B cell (primary cell): ENCODE measurements around the gene LRRC57. TPM values are rescaled to one million over a fixed set of nuclear protein-coding genes. Genes with fewer than 3 reads are reported as not detected.
"Not testable (repeated sequence)": the region's sequence is repeated elsewhere in the genome, so short reads cannot be mapped to it uniquely, and the experiment has no call there.

Experiments
- ATAC-seq: fragments of 200-7000 bp; cut with Tn5 transposase; one replicate; pipeline ENCODE4 v1.10.0; 2021; ENCODE audit warnings: low read depth, mild to moderate bottlenecking, moderate number of reproducible peaks, moderate library complexity
- CTCF ChIA-PET: fragments of 350-600 bp; sonication (Branson Sonifier 250); formaldehyde crosslinking; loops from one replicate; lab custom pipeline; 2021; ENCODE audit warnings: antibody characterized with exemption, inconsistent platforms; lab: Charles Lee
- POLR2A ChIA-PET: fragments of 350-600 bp; sonication (Branson Sonifier 250); formaldehyde crosslinking; loops from one replicate; lab custom pipeline; 2021; ENCODE audit warnings: antibody characterized with exemption; lab: Charles Lee
- DNase-seq: peaks from one replicate; pipeline ENCODE4 v3.0.0; 2013
- H2AFZ ChIP-seq: 2 replicates; pipeline ENCODE4 v1.6.1; 2012; ENCODE audit warnings: mild to moderate bottlenecking, low read depth, low read length; ENCODE audit not compliant: insufficient read depth, poor library complexity, severe bottlenecking
- H3K27ac ChIP-seq, 2 donors: 1 replicate in 1 of 2; 2 replicates in 1 of 2; pipeline ENCODE4 v1.5.1; 2012 to 2013; ENCODE audit warnings: low read length in 2 of 2, mild to moderate bottlenecking in 2 of 2, moderate library complexity in 1 of 2
- H3K27me3 ChIP-seq, 4 experiments: fragments of 200-600 bp in 1 of 4; sonication (generic) in 1 of 4; replicated peaks in 1 of 4; 1 replicate in 2 of 4; 2 replicates in 2 of 4; pipeline versions ENCODE4 v1.6.1 to v1.7.0; 2013 to 2016; ENCODE audit warnings: low read length in 3 of 4, mild to moderate bottlenecking in 2 of 4, mixed read lengths in 1 of 4, moderate library complexity in 1 of 4; ENCODE audit not compliant: insufficient read depth in 4 of 4, control insufficient read depth in 3 of 4; ENCODE audit errors: control extremely low read depth in 1 of 4
- H3K36me3 ChIP-seq, 2 experiments: replicated peaks in 1 of 2; 1 replicate in 1 of 2; 2 replicates in 1 of 2; pipeline versions ENCODE4 v1.6.1 to v1.7.1; 2013; ENCODE audit warnings: low read length in 1 of 2; ENCODE audit not compliant: insufficient read depth in 2 of 2, control insufficient read depth in 1 of 2; ENCODE audit errors: control extremely low read depth in 1 of 2, extremely low read depth in 1 of 2
- H3K4me1 ChIP-seq, 2 donors: fragments of 200-600 bp in 1 of 2; sonication (generic) in 1 of 2; 1 replicate in 1 of 2; 2 replicates in 1 of 2; pipeline versions ENCODE4 v1.5.1 to v1.6.1; 2013 to 2017; ENCODE audit warnings: low read length in 2 of 2; ENCODE audit not compliant: control insufficient read depth in 2 of 2, insufficient read depth in 2 of 2
- H3K4me2 ChIP-seq: replicated peaks from 2 replicates; pipeline ENCODE3; 2012; ENCODE audit warnings: mild to moderate bottlenecking, low read depth, low read length; ENCODE audit not compliant: poor library complexity, severe bottlenecking
- H3K4me3 ChIP-seq, 5 experiments: fragments of 200-600 bp in 1 of 5; sonication (generic) in 1 of 5; 1 replicate in 3 of 5; 2 replicates in 2 of 5; pipeline versions ENCODE4 v1.5.1 to v1.7.0; 2011 to 2016; ENCODE audit warnings: low read length in 4 of 5, mild to moderate bottlenecking in 4 of 5, low read depth in 2 of 5, control low read depth in 1 of 5, moderate library complexity in 1 of 5; ENCODE audit not compliant: insufficient read depth in 1 of 5; ENCODE audit errors: control extremely low read depth in 1 of 5, extremely low read depth in 1 of 5
- H3K79me2 ChIP-seq: fragments of 200-600 bp; sonication (generic); one replicate; pipeline ENCODE4 v1.6.0; 2016; ENCODE audit warnings: low read length; ENCODE audit not compliant: control insufficient read depth, insufficient read depth
- H3K9ac ChIP-seq: fragments of 200-600 bp; sonication (generic); 2 replicates; pipeline ENCODE4 v1.6.1; 2017; ENCODE audit warnings: mild to moderate bottlenecking, low read length, moderate library complexity
- H3K9me3 ChIP-seq, 3 donors: one replicate each; pipeline versions ENCODE4 v1.6.1 to v1.7.1; 2013; ENCODE audit warnings: low read length in 2 of 3; ENCODE audit not compliant: control insufficient read depth in 2 of 3, insufficient read depth in 1 of 3; ENCODE audit errors: control extremely low read depth in 1 of 3
- H4K20me1 ChIP-seq: 2 replicates; pipeline ENCODE4 v1.6.0; 2012; ENCODE audit warnings: mild to moderate bottlenecking, low read length; ENCODE audit not compliant: insufficient read depth, control insufficient read depth, poor library complexity, severe bottlenecking
- H3K27ac Mint-ChIP-seq: one replicate; pipeline ENCODE4 v1.8.0; 2021; ENCODE audit warnings: mixed read lengths
- H3K27me3 Mint-ChIP-seq: one replicate; pipeline ENCODE4 v1.8.0; 2021; ENCODE audit warnings: mixed read lengths
- H3K4me1 Mint-ChIP-seq: one replicate; pipeline ENCODE4 v1.8.0; 2021; ENCODE audit warnings: mixed read lengths
- H3K4me3 Mint-ChIP-seq: one replicate; pipeline ENCODE4 v1.8.0; 2021; ENCODE audit warnings: mixed read lengths
- H3K9me3 Mint-ChIP-seq: one replicate; pipeline ENCODE4 v1.8.0; 2022; ENCODE audit warnings: mixed read lengths; ENCODE audit not compliant: insufficient read depth
- EZH2 ChIP-seq: IDR thresholded peaks from 2 replicates; pipeline ENCODE4 v1.6.1; 2012; ENCODE audit warnings: borderline replicate concordance, low read depth, mild to moderate bottlenecking, moderate library complexity, low read length; ENCODE audit not compliant: insufficient read depth, poor library complexity, severe bottlenecking
- WGBS: methylation state at CpG from one replicate; pipeline ENCODE4 v1.1.5; 2013; ENCODE audit warnings: missing lambda C conversion rate; ENCODE audit not compliant: insufficient coverage; 5-methylcytosine and 5-hydroxymethylcytosine counted together
- intact Hi-C: fragments of 100-400 bp; cut with micrococcal nuclease; formaldehyde crosslinking; loops from one replicate; pipeline ENCODE4 v1.10.0; 2022
- polyA plus RNA-seq: library from polyadenylated mRNA; depleted of rRNA; stranded (reverse); fragments of >200 nt; gene quantifications from 2 replicates; pipeline ENCODE4 v1.2.3, GENCODE V29; 2012
- total RNA-seq, 2 donors: library from RNA; stranded (reverse); fragments of 120-200 nt in 1 of 2; gene quantifications; 1 replicate in 1 of 2; 2 replicates in 1 of 2; pipeline versions ENCODE4 v1.2.3 to v1.2.4, GENCODE V29; 2013 to 2022
- TF ChIP-seq, protein P1 (sequence below): fragments of 200-600 bp; IDR thresholded peaks from one replicate; pipeline ENCODE4 v1.8.0; 2022; ENCODE audit warnings: antibody characterized with exemption, mild to moderate bottlenecking

Gene LRRC57
- total and polyA plus RNA-seq, 2 donors (not counting 1 experiment from before 2014, with no cell fraction given): 13.9 to 25.4 TPM

GRCh38 chr15:42556550-42557207 is 8.1 kb upstream of the LRRC57 start:
- POLR2A ChIA-PET: interaction anchor here (0.7 kb wide), 1 partner anchor 9 kb away, joined by 11 read pairs; no protein-coding TSS in a partner anchor
- H3K27me3 ChIP-seq, H3K9ac ChIP-seq, H3K27ac ChIP-seq, H3K4me3 ChIP-seq, H3K4me2 ChIP-seq, H2AFZ ChIP-seq, H3K9me3 ChIP-seq, H3K4me1 Mint-ChIP-seq, H3K27ac Mint-ChIP-seq, H3K4me1 ChIP-seq, DNase-seq, H3K4me3 Mint-ChIP-seq, ATAC-seq, intact Hi-C loops, H3K9me3 Mint-ChIP-seq, H3K27me3 Mint-ChIP-seq, H4K20me1 ChIP-seq: not testable (repeated sequence)
- WGBS: 100% methylated on average over 4 of the region's 12 CpGs
- CTCF ChIA-PET: interaction anchor here (0.6 to 0.7 kb wide), 2 partner anchors 31 to 67 kb away, joined by 4 to 5 read pairs; no protein-coding TSS in a partner anchor
- Histone ChIP-seq H3K36me3 (peaks cover 5 to 19% of the 10 kb centered on the region in 2 experiments), H3K79me2 (peaks cover 37% of the 10 kb centered on the region)

- intact Hi-C loops: no loop called here
- no peak overlapping the region for H3K27ac Mint-ChIP-seq
- DNase-seq (no peak), ATAC-seq (no peak)
- no peaks in the 10 kb centered on the region for H3K27me3 ChIP-seq
- H3K4me1 Mint-ChIP-seq: peaks cover 19% of the 10 kb centered on the region
- H3K4me3 ChIP-seq: no peak overlapping the region
- no peak overlapping the region for H3K4me2 ChIP-seq
- H3K36me3 ChIP-seq: peaks cover 0 to 2% of the 10 kb centered on the region in 2 experiments
- no peaks in the 10 kb centered on the region for H3K9me3 Mint-ChIP-seq
- peaks cover 10 to 13% of the 10 kb centered on the region in 2 donors for H3K4me1 ChIP-seq
- no peak overlapping the region for H3K9ac ChIP-seq
- H3K79me2 ChIP-seq: peaks cover 68% of the 10 kb centered on the region
- ChIA-PET CTCF (no interaction called here), POLR2A (no interaction called here)
- no peak overlapping the region for H3K27ac ChIP-seq
- no peak overlapping the region for H3K4me3 Mint-ChIP-seq
- H3K27me3 Mint-ChIP-seq: no peaks in the 10 kb centered on the region
- TF ChIP-seq, protein P1, sequence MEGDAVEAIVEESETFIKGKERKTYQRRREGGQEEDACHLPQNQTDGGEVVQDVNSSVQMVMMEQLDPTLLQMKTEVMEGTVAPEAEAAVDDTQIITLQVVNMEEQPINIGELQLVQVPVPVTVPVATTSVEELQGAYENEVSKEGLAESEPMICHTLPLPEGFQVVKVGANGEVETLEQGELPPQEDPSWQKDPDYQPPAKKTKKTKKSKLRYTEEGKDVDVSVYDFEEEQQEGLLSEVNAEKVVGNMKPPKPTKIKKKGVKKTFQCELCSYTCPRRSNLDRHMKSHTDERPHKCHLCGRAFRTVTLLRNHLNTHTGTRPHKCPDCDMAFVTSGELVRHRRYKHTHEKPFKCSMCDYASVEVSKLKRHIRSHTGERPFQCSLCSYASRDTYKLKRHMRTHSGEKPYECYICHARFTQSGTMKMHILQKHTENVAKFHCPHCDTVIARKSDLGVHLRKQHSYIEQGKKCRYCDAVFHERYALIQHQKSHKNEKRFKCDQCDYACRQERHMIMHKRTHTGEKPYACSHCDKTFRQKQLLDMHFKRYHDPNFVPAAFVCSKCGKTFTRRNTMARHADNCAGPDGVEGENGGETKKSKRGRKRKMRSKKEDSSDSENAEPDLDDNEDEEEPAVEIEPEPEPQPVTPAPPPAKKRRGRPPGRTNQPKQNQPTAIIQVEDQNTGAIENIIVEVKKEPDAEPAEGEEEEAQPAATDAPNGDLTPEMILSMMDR: no peak
- no peak for TF ChIP-seq EZH2
- H4K20me1 ChIP-seq: no peaks in the 10 kb centered on the region
- peaks cover 0 to 3% (median 0%) of the 10 kb centered on the region in 3 donors for H3K9me3 ChIP-seq
- H2AFZ ChIP-seq: no peak overlapping the region
- no CpG with 5 or more reads among the region's 1 CpG for WGBS
Observed at GRCh38 chr15:42553554-42553953, 5.0 kb upstream of the LRRC57 start.
